GM12878 (cell line): Measurements from ENCODE around the gene PHLPP1.

Experiments
- CTCF ChIP-seq, 3 experiments: IDR thresholded peaks in 2 of 3; conservative IDR thresholded peaks in 1 of 3; 2 replicates each; pipeline ENCODE4 v1.5.1; 2011; ENCODE audit warnings: low read depth in 3 of 3, low read length in 3 of 3, mild to moderate bottlenecking in 3 of 3, control low read depth in 2 of 3, moderate library complexity in 2 of 3, inconsistent platforms in 1 of 3, mixed read lengths in 1 of 3; ENCODE audit not compliant: control insufficient read depth in 2 of 3, insufficient read depth in 1 of 3; ENCODE audit errors: extremely low read depth in 1 of 3
- DPF2 ChIP-seq: fragments of 450-650 bp; IDR thresholded peaks from 2 replicates; pipeline ENCODE4 v1.6.1; 2017; ENCODE audit warnings: mild to moderate bottlenecking
- EP300 ChIP-seq, 2 experiments: fragments of 150-350 bp in 1 of 2; IDR thresholded peaks; 2 replicates each; pipeline ENCODE4 v1.6.1; 2011 to 2012; ENCODE audit warnings: low read depth in 2 of 2, low read length in 2 of 2, borderline replicate concordance in 1 of 2, improper control_type of control experiment in 1 of 2, inconsistent platforms in 1 of 2; ENCODE audit not compliant: control insufficient read depth in 1 of 2
- MAX ChIP-seq: IDR thresholded peaks from 2 replicates; pipeline ENCODE4 v1.6.1; 2012; ENCODE audit warnings: low read depth, low read length, improper control_type of control experiment
- MYC ChIP-seq: IDR thresholded peaks from 2 replicates; pipeline ENCODE4 v1.6.1; 2011; ENCODE audit warnings: mild to moderate bottlenecking, low read length, moderate library complexity, inconsistent platforms; ENCODE audit not compliant: insufficient read depth, insufficient replicate concordance, insufficient read length, severe bottlenecking
- PKNOX1 ChIP-seq: fragments of 450-650 bp; IDR thresholded peaks from 2 replicates; pipeline ENCODE4 v1.6.1; 2016; ENCODE audit warnings: mild to moderate bottlenecking
- RELA ChIP-seq: fragments of 450-650 bp; IDR thresholded peaks from 2 replicates; pipeline ENCODE4 v1.8.0; 2014; ENCODE audit warnings: borderline replicate concordance; ENCODE audit not compliant: partially characterized antibody
- SPI1 ChIP-seq: IDR thresholded peaks from 2 replicates; pipeline ENCODE4 v1.6.1; 2011; ENCODE audit warnings: low read depth, mild to moderate bottlenecking, low read length, moderate library complexity, borderline replicate concordance; ENCODE audit not compliant: insufficient read depth
- ZBTB33 ChIP-seq: fragments of 450-650 bp; IDR thresholded peaks from 2 replicates; pipeline ENCODE4 v1.6.1; 2017; ENCODE audit warnings: mild to moderate bottlenecking
- ZNF384 ChIP-seq: IDR thresholded peaks from 2 replicates; pipeline ENCODE4 v1.6.1; 2012; ENCODE audit warnings: low read depth, mild to moderate bottlenecking, low read length, improper control_type of control experiment, borderline replicate concordance

- TF ChIP-seq ZBTB33 (no peak), CTCF (IDR thresholded peaks at IDR 0.05 in 2 of 3, conservative IDR thresholded peaks at IDR 0.05 in 1 of 3; ENCODE audit: control insufficient read depth in 2 of 3, extremely low read depth in 1 of 3, insufficient read depth in 1 of 3, low read depth in 3 of 3, low read length in 3 of 3) (no peak), MAX (no peak), PKNOX1 (no peak), MYC (no peak), RELA (no peak), ZNF384 (no peak), DPF2 (no peak), EP300 (IDR thresholded peaks at IDR 0.05; ENCODE audit: borderline replicate concordance in 1 of 2, control insufficient read depth in 1 of 2, low read depth in 2 of 2, low read length in 2 of 2) (no peak), SPI1 (no peak)
These were observed 259.0 kb downstream of the PHLPP1 start for GRCh38 chr18:62974388-62974787.
